ENCODE data around the gene TBC1D10B.

TBC1D10B gene

DNA sequence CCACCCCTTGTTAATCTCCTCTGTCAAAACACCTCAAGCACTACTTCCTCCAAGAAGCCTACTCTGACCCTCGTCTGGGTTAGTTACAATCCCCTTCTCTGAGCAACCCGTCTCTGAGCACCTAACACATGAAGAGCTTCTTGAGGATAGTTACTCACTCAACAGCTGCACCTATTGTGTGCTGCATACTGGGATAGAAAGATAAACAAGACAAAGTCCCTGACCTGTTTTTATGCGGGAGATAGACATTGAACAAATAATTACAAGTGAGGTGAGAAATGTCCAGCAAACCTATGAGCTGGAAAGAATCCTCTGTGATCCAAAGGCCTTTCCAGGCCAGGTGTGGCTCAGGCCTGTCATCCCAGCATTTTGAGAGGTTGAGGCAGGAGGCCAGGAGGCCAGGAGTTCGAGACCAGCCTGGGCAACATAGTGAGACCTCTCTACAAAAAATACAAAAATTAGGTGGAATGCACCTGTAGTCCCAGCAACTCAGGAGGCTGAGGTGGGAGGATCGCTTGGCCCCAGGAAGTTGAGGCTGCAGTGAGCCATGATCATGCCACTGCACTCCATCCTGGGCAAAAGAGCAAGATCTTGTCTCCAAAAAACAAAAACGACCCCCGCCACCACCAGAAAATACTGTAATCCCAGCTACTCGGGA is 31.6 kb upstream of the TBC1D10B start:
- TF ChIP-seq, protein P1, sequence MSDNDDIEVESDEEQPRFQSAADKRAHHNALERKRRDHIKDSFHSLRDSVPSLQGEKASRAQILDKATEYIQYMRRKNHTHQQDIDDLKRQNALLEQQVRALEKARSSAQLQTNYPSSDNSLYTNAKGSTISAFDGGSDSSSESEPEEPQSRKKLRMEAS (IDR thresholded peaks at IDR 0.05) = no peak
- TF ChIP-seq TCF12 (IDR thresholded peaks at IDR 0.05; ENCODE audit: low read depth) (no peak), CREB1 (IDR thresholded peaks at IDR 0.05; ENCODE audit: low read depth) (no peak), FOXM1 (IDR thresholded peaks at IDR 0.05; ENCODE audit: borderline replicate concordance, low read depth) (no peak), RAD21 (IDR thresholded peaks at IDR 0.05; ENCODE audit: low read depth) (no peak), ZBTB7A (IDR thresholded peaks at IDR 0.05; ENCODE audit: low read depth) (no peak), TEAD4 (IDR thresholded peaks at IDR 0.05) (no peak), NFIC (IDR thresholded peaks at IDR 0.05) (no peak), EGR1 (IDR thresholded peaks at IDR 0.05) (no peak), EP300 (IDR thresholded peaks at IDR 0.05; ENCODE audit: borderline replicate concordance) (no peak), TAF1 (IDR thresholded peaks at IDR 0.05; ENCODE audit: low read depth) (no peak), YY1 (IDR thresholded peaks at IDR 0.05; ENCODE audit: low read depth) (no peak), CEBPB (IDR thresholded peaks at IDR 0.05) (no peak)
- TF ChIP-seq, protein P2, sequence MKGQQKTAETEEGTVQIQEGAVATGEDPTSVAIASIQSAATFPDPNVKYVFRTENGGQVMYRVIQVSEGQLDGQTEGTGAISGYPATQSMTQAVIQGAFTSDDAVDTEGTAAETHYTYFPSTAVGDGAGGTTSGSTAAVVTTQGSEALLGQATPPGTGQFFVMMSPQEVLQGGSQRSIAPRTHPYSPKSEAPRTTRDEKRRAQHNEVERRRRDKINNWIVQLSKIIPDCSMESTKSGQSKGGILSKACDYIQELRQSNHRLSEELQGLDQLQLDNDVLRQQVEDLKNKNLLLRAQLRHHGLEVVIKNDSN (IDR thresholded peaks at IDR 0.05) = no peak
- TF ChIP-seq, protein P3, sequence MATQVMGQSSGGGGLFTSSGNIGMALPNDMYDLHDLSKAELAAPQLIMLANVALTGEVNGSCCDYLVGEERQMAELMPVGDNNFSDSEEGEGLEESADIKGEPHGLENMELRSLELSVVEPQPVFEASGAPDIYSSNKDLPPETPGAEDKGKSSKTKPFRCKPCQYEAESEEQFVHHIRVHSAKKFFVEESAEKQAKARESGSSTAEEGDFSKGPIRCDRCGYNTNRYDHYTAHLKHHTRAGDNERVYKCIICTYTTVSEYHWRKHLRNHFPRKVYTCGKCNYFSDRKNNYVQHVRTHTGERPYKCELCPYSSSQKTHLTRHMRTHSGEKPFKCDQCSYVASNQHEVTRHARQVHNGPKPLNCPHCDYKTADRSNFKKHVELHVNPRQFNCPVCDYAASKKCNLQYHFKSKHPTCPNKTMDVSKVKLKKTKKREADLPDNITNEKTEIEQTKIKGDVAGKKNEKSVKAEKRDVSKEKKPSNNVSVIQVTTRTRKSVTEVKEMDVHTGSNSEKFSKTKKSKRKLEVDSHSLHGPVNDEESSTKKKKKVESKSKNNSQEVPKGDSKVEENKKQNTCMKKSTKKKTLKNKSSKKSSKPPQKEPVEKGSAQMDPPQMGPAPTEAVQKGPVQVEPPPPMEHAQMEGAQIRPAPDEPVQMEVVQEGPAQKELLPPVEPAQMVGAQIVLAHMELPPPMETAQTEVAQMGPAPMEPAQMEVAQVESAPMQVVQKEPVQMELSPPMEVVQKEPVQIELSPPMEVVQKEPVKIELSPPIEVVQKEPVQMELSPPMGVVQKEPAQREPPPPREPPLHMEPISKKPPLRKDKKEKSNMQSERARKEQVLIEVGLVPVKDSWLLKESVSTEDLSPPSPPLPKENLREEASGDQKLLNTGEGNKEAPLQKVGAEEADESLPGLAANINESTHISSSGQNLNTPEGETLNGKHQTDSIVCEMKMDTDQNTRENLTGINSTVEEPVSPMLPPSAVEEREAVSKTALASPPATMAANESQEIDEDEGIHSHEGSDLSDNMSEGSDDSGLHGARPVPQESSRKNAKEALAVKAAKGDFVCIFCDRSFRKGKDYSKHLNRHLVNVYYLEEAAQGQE (IDR thresholded peaks at IDR 0.05; ENCODE audit: low read depth) = no peak

DNA sequence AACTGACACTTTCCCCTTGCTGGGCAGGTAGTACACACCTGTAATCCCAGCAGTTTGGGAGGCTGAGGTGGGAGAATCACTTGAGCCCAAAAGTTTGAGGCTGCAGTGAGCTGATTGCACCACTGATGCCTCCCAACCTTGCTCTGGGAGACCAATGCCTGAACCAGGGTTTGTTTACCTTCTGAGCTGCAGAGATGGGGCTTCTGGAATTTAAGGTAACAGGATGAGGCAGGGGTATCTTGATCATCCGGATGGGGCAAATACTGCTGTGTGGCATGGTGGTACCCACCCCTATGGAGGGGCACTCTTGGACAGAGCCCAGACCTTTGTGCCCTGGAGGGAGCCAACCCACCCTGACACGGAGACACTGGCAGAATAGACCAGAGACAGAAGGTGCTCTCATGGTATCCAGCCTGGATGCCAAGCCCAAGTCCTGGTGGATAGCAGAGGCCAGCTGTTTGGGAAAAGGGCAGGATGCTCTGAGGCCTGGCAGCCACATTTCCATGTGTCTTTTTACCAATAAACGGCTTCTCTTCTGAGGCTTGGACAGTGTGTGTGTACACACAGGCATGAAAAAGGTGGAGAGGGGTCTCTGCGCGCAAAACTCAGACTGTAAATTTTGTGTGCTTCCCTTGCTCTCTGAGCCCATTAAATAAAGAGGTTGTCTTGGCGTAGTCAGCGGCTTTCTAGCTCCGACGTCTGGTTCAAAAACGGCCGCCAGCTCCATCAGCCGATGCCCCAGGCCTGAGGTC is 29.3 kb upstream of the TBC1D10B start:
- TF ChIP-seq TAF1 (IDR thresholded peaks at IDR 0.05; ENCODE audit: low read depth) = no peak
- no peak; the same call in 1 of the 2 replicates for TF ChIP-seq EP300 (IDR thresholded peaks at IDR 0.05; ENCODE audit: borderline replicate concordance)
- no peak for TF ChIP-seq NFIC (IDR thresholded peaks at IDR 0.05)
- no peak for TF ChIP-seq EGR1 (IDR thresholded peaks at IDR 0.05)

GRCh38 chr16:30398661-30399434 is 28.6 kb upstream of the TBC1D10B start:
- TF ChIP-seq CREB1 (IDR thresholded peaks at IDR 0.05; ENCODE audit: low read depth) = no peak
- no peak for TF ChIP-seq EGR1 (IDR thresholded peaks at IDR 0.05)
- TF ChIP-seq YY1 (IDR thresholded peaks at IDR 0.05; ENCODE audit: low read depth) = no peak
- no peak for TF ChIP-seq TAF1 (IDR thresholded peaks at IDR 0.05; ENCODE audit: low read depth)
- no peak for TF ChIP-seq TCF12 (IDR thresholded peaks at IDR 0.05; ENCODE audit: low read depth)

- TF ChIP-seq EP300 (IDR thresholded peaks at IDR 0.05; ENCODE audit: borderline replicate concordance) (no peak), NFIC (IDR thresholded peaks at IDR 0.05) (no peak), ZBTB7A (IDR thresholded peaks at IDR 0.05; ENCODE audit: low read depth) (no peak), TAF1 (IDR thresholded peaks at IDR 0.05; ENCODE audit: low read depth) (no peak), EGR1 (IDR thresholded peaks at IDR 0.05) (no peak)
- TF ChIP-seq, protein P2 (IDR thresholded peaks at IDR 0.05) = no peak
- TF ChIP-seq, protein P3 (IDR thresholded peaks at IDR 0.05; ENCODE audit: low read depth) = no peak
Observed at GRCh38 chr16:30397776-30398660, 27.7 kb upstream of the TBC1D10B start.

DNA sequence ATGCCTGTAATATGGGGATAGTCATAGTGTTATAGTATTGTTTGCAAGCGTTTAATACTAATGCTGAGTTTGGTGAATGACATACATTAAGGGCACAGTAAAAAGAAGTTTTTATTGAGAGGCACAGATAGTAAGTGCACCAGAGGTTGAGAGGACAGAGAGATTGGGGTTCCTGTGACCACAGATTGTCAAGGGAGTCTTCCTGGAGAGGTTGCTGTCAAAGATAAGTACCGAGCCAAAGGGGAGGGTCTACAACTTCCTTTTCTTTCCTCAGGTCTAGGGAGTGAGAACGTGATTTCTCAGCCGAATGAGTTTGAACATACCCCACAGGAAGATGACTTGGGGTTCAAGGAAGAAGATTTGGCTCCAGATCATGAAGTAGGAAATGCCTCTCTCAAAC is 26.8 kb upstream of the TBC1D10B start:
- TF ChIP-seq, protein P2 (IDR thresholded peaks at IDR 0.05) = no peak
- TF ChIP-seq TAF1 (IDR thresholded peaks at IDR 0.05; ENCODE audit: low read depth) (no peak), CEBPB (IDR thresholded peaks at IDR 0.05) (no peak), EP300 (IDR thresholded peaks at IDR 0.05; ENCODE audit: borderline replicate concordance) (no peak), ZBTB7A (IDR thresholded peaks at IDR 0.05; ENCODE audit: low read depth) (no peak), FOXM1 (IDR thresholded peaks at IDR 0.05; ENCODE audit: borderline replicate concordance, low read depth) (no peak), EGR1 (IDR thresholded peaks at IDR 0.05) (no peak), TEAD4 (IDR thresholded peaks at IDR 0.05) (no peak)
- TF ChIP-seq, protein P1 (IDR thresholded peaks at IDR 0.05) = no peak

Data from Ishikawa (cell line).